ENCODE data around the gene LRPAP1.
"Not testable (repeated sequence)": the region's sequence is repeated elsewhere in the genome, so short reads cannot be mapped to it uniquely, and the experiment has no call there.

LRPAP1 gene, protein sequence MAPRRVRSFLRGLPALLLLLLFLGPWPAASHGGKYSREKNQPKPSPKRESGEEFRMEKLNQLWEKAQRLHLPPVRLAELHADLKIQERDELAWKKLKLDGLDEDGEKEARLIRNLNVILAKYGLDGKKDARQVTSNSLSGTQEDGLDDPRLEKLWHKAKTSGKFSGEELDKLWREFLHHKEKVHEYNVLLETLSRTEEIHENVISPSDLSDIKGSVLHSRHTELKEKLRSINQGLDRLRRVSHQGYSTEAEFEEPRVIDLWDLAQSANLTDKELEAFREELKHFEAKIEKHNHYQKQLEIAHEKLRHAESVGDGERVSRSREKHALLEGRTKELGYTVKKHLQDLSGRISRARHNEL

DNA sequence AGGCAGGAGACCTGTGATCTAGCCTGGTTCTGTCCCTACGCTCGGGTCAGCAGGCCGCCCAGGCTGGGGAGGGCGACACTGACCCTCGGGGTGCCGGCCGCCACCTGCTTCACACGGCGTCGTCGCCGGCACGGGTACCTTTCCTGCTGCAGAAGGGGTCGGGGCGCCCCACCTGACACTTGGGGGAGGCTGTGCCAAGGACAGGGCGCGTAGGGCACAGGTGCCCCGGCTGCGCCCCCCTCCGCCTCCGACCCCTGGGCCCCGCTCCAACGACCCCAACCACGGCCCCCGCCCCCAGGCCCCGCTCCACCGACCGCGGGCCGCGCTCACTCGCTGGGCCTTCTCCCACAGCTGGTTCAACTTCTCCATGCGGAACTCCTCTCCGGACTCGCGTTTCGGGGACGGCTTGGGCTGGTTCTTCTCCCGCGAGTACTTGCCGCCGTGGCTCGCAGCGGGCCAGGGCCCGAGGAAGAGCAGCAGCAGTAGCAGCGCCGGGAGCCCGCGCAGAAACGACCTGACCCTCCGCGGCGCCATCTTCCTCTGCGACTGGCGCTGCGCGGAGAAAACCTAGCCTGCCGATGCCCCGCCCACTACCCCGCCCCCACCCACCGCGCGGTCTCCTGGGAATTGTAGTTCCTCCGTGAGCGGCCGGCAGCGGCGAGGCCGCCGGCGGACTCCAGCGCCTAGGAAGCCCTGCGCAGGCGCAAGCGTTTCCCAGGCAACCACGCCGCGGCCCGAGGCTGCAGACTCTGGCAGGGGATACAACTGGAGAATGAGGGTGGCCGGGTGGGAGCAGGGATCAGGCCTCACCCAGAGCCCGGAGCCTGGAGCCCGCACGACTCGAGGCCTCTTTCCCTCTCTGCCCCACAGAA, at the start of gene LRPAP1:
Gene LRPAP1 (minus strand): TSS at position 544 of the 872 bp plus-strand sequence. CDS start 10 bp downstream, at position 534.
- DNase-seq, result peak; percentile 88

DNA sequence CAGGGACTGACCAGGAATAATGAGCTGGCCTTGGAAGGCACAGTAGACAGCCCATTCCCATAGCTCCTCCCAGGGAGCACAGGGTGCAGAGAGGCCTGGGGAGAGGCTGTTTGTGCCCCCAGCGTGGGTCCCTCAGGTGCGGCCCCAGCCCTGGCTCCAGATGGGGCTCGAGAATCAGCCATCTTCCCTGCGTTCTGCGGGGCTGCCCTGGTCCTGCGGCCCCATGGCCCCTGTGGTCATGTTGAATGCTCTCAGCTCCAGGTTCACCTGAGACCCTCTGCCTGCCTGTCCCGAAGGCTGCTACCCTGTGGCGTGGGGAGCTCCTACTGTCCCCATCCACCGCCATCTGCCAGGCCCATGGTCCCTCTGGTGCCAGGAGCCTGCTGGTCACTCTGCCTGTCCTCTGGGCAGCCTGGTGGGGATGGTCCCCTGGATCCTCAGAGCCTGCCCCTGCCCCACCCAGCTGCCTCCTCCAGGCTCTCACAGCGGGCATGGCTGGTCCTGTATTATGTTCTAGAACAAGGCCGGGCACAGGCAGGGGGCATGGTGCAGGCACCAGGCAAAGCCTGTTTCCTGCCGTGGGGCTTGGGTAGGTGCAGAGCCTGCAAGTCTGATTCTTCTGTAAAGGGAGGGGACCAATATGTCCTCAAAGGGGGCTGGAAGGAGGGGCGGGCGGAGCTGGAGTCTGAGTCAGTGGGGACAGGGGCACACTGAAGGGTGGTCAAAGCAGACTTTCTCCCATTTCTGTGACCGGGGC, 49.3 kb upstream of the LRPAP1 start:
- DNase-seq, result not testable (repeated sequence)

DNA sequence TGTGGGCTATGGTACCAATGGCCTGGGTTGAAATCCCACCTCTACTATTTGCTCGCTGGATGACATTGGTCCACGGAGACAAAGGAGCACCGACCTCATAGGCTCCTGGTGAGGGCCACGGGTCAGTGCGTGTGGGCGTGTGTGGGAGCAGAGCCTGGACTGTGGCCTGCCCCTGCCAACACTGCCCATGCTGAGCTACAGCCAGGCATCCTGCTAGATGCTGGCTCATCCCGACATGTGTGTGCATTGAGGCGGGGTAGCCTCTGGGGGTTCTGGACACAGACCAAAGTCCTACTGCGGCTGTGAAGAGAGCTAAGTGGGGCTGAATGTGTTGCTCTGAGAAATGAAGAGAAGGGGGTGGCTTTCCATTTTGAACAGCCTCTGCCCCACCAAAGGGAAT, 48.6 kb upstream of the LRPAP1 start:
- not testable (repeated sequence) for DNase-seq

DNA sequence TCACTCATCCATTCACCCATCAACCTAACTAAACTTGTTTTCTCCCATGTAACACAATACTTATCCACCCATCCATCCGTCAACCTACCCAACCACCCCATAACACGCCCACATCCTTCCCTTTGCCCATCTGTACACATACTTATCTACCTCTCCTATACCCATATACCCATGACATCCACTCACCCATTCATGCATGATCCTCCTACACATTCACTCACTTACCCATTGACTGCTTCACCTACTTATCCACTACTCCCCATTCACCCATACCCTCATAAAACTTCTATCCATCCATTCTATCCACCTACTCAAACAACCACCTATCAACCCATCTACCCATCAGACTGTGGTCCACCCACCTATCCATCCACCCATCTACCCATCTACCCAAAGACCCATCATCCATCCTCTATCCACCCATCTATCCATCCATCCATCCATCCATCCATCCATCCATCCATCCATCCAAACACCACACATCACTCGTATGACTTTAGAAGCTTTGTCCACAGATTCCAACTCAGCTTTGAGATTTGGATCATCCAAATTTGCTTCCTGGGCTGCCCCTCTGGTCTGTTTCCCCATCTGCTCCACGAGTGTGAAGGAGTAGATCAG, 46.4 kb upstream of the LRPAP1 start:
- DNase-seq, result not testable (repeated sequence)

DNA sequence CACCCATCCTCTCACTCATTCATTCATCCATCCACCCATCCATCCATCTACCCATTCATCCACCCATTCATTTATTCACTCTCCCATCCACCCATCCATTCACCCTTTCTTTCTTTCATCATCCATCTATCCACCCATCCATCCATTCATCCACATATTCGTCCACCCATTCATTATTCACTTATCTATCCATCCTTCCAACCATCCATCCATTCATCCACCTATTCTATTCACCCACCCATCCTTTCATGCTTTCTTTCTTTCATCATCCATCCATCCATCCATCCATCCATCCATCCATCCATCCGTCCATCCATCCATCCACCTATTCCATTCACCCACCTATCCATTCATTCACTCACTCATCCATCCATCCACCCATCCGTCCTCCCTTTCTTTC, 45.8 kb upstream of the LRPAP1 start:
- DNase-seq, result not testable (repeated sequence)

DNA sequence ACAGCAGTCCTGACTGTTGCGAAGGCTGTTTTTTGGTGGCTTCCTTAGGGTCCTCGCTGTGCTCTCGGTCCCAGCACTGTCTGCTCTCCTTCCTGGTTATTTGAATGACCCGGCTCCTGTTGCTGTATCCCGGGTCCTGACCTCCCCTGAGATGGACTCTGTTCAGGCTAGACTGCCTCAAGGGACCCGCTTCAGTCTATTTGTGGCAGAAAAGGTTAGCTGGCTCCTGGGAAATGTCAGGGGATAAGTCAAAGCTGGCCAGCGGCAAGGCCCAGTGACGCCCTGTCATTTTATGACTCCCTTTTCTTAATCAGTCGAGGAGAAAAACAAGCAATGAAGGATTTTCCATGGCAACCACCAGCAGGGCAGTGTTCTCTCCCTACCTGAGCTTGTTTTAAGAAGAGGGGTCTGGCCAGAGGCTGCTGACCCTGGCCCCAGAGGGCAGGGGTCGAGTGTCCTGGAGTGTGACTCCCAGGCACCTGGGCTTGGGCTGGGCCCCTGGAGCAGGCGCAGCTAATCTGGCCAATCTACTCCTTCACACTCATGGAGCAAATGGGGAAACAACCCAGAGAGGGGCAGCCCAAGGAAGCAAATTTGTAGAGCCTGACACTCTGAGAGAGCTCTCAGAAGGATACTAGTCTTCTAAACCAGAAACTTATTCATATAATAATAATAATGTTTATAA, 45.1 kb upstream of the LRPAP1 start:
- not testable (repeated sequence) for DNase-seq

DNA sequence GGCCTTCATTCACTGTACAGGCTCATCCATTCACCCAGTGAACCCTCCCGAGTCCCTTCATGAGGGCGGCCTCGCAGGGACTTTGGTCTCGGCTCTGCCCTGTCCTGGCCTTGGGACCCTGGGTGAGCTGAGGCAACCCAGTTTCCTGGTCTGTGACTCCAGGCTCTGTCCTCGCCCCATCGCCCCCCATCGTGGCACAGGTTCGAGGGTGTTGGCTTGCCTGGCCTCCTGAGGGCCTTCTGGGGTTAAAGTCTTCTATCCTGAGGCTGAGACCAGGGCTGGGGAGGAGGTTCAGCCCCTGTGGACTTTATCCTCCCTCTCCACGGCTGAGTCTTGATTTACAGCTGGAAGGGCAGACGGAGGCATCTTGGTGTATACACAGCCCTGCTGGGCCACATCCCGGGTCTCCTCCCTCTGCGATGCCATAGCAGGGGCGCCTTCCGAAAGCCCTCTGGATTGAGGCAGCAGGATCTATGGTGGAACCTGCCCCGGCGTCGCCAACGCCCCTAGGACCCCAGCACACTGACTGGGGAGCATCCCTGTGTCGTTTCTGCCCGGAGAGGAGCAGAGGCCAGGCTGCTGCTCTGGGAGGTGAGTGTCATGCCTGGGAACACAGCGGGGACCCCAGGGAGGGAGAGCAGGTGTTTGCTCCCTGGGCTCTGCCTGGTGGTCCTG, 44.4 kb upstream of the LRPAP1 start:
- DNase-seq, result not testable (repeated sequence)

DNA sequence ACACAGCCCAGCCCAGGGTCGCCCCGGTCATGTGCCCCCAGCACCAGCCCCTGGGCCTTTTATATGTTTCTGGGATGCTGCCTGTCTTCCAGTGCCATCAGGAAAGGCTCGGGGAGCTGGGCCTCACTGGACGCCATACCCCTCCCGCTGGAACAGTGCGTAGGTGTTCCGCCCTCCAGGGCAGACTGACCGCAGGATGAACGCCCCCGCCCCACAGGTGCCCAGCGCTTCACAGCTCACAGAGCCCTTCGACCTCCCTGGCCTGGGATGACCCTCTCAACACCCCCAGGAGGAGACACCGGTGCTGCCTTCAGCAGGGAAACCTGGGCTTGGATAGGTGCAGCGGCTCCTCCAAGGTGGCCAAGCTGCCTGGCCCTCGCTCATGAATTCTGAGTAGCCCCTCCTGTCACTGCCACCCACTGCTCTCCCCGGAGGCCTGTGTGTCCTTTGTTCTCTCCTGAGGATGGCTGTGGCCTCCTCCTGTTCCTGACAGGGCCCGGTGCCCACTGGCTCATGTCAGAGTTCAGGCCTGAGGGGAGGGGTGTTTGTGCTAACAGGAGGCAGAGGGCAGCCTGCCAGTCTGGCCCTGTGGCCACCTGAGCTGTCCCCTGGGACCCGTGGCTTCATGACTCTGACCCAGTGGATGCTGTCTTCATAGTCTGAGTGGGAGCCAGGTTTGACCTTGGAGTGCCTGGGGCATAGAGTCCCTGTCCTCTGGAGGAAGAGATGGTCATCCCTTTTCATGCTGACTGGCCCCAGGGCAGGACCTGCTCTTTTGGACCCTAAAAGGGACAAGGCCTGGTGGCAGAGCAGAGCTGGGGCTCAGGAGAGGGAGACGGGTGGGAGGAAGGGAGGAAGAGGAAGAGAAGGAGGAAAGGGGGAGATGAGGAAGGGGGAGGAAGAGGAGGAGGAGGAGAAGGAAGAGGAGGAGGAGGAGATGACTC, 43.5 kb upstream of the LRPAP1 start:
- DNase-seq, result not testable (repeated sequence)

DNA sequence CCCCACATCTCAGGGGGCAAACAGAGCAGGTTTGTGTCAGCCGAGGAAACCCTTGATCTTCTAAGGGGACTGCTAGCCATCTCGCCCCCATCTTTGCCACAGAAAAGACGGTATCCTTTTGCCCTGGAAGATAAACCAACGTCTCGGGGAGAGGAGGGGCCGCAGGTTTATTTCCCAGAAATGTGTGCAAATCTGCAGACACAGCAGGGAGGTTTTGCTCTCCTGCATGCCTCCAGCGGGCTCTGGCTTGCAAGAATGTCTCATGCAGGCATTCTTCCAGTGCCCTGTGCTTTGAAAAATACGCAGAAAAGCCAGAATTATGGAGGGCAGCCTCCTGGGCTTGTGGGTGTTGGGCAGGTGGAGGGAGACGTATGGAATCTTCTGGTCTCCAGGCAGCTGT, 42.6 kb upstream of the LRPAP1 start:
- DNase-seq, result not testable (repeated sequence)

DNA sequence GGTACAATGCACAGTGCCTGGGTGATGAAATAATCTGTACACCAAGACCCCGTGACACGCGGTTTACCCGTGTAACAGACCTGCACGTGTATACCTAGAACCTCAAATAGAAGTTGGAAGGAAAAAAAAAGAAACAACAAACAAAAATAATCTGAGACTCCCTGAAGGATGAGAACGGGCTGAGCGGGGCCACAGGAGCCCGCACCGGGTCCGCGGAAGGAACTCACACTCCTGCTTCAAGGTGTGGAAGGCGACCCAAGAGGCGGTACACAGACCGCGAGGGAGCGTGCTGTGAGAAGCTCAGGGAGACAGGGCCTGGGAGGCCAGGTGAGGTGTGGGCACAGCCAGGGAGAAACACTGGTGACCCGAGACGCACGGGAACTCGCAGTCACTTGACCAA, 42.1 kb upstream of the LRPAP1 start:
- not testable (repeated sequence) for DNase-seq

DNA sequence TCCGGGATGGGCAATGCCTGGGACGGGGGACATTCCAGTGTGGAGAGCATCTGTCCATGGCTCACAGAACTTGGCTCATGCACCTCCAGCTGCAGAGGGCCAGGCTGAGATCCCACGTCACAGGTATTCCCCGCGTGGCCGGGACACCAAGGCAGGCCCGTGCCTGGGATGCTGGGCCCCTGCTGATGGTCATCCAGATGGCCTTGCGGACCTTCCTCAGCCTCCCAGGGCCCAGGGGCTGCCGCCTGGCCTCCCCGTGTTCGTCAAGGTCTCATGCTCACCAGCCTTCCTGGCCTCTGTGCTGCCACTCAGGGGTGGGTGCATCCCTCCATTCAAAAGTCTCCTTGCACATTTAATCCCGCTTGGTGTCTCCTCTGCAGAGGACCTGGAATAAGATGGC, 40.9 kb upstream of the LRPAP1 start:
- no peak for DNase-seq

DNA sequence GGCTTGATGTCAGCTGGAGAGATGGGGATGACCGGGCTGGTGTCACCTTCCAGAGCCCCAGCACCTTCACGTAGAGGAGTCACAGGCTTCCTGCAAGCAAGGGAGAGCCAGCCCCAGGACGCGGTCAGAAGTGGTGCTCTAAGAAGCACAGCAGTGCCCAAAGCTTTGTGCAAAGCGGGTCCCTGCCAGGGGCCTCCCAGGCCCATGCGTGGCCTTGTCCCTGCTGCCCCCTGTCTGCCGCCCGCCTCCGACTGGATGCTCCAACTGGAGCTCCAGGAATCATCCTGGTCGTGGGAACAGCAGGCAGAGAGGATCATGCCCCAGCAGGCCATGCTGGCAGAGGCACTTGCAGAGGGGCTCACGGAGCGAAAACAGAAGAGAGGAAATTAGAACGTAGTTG, 40.1 kb upstream of the LRPAP1 start:
- DNase-seq, result no peak

DNA sequence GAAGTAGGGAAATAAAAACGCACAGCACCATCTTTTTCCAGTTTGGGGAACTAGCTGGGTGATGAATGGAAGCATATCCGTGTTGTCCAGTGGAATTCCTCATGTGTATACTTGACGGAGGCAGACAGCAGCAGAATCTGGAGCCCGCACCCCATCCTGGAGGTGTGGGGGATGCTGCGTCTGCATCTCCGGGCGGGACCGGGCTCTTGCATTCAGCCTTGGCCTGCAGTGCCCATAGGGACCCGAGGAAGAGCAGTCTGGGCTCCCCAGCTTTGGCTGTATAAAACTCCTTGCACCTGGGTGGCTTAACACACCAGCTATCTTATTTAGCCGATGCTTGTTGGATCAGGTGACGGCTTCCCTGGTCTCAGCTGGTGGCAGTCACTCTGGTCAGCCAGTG, 39.7 kb upstream of the LRPAP1 start:
- DNase-seq, result no peak

DNA sequence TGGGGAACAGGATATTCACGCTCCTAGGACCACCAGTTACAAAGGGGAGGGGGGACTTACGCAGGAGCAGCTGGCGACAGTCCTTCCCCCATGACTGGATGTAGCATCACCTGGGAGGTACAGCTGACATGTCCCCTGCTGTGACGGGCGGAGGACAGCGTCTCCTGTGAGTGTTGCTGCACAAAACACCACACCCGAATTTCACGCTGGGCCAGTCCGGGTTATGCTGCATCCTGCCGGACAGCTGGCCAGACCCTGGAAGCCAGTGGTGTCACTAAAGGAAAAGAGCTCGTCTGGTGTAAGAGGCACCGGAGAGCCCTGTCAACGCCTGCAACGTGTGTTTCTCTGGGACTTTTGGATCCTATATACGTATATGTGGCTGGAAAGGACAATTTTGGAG, 38.7 kb upstream of the LRPAP1 start:
- DNase-seq, result not testable (repeated sequence)

DNA sequence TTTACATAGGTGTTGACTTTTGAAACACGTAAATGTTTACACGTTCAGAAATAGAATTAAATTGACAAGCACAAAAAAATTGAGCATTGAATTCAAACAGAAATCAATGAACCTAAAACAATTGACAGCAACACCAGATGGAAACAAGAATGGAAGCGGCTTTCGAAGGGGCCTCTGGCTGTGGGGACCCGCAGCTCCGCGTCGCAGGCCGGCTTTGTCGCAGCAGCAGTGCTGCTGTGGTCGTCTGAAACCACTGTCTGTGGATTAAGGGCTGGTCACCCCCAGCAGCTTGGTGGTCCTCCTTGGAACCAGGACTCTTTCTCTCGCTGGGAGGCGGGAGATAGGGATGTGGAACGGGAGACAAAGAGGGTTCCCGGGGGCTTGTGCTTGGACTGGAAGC, 37.4 kb upstream of the LRPAP1 start:
- not testable (repeated sequence) for DNase-seq

DNA sequence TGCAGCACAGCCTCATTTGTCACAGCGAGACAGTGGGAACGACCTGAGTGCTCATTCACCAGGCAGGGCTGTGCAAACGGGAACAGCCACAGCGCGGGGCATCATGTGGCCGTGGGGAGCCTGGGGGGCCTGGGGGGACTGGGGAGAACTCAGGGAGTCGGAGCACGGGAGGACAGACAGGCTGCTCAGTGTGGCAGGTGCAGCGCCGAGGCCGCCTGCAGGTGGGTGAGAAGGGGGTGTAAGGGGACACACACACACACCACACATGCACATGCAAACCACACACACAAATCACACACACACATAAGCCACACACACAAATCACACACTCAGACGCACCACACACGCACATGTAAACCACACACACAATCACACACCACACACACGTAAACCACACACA, 34.5 kb upstream of the LRPAP1 start:
- not testable (repeated sequence) for DNase-seq

DNA sequence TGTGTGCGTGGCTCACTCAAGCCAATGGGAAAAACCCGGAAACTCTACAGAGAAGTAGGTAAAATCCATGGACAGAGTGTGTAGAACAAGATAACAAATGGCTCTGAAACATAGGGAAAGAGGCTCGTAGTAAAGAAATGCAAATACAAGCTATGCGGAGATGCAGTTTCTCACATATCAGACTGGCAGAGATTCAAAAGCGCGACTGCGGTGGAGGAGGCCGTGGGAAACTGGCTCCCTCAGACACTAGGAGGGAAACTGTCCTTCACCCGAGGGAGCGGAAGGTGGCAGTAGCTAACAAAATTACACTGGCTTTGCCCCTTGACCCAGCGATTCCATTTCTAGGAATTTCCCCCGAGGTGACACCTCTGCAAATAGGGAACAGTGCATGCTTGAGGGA, 34.1 kb upstream of the LRPAP1 start:
- not testable (repeated sequence) for DNase-seq

DNA sequence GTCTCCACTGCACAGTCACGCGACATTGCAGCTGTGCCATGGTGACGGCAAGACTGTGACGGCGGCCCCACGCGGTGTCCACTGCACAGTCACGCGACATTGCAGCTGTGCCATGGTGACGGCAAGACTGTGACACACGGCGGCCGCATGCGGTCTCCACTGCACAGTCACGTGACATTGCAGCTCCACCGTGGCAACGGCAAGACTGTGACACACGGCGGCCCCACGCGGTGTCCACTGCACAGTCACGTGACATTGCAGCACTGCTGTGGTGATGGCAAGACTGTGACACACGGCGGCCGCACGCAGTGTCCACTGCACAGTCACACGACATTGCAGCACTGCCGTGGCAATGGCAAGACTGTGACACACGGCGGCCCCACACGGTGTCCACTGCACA, 32.7 kb upstream of the LRPAP1 start:
- not testable (repeated sequence) for DNase-seq

DNA sequence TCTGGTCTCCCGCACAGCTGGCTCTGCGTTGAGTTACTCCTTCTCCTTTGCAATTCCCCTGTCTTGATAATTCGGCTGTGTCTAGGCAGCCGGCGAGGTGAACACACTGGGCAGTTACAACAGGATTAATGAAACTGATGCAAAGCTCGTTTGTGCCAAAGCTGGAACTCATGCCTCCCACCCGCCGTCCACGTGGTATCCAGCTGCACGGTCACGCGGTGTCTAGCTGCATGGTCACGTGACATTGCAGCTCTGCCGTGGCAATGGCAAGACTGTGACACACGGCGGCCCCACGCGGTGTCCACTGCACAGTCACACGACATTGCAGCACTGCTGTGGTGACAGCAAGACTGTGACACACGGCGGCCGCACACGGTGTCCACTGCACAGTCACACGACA, 31.2 kb upstream of the LRPAP1 start:
- no peak for DNase-seq

DNA sequence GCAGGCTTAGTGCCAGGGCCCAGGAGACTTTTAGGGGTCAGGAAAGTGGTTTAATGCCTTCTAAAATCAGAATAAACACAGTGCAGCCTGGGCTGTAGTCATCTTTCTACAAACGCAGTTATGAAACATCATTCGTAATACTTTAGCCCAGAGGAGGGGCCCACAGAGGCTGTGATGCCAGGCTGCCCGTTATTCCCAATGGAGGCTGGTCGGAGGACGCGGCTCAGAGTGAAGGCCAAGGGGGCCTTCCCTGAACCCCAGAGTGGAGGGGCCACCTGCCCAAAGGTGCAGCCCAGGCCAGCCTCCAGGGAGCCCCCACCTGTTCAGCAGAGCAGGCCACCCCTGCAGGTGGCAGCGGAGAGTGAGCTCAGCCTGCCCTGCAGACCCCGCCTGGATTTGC, 29.9 kb upstream of the LRPAP1 start:
- not testable (repeated sequence) for DNase-seq
